Parathyroid adenoma (tissue), 2 donors: ENCODE measurements around the gene ARHGAP44.

ENCODE experiments used
- H2AFZ ChIP-seq: fragments of 300-600 bp; sonication (generic); one replicate; pipeline ENCODE4 v1.7.0; 2017; ENCODE audit warnings: antibody characterized with exemption, mild to moderate bottlenecking
- H3K27ac ChIP-seq: fragments of 300-600 bp; sonication (generic); one replicate; pipeline ENCODE4 v1.7.0; 2017
- H3K27me3 ChIP-seq: fragments of 300-600 bp; sonication (generic); one replicate; pipeline ENCODE4 v1.7.0; 2017; ENCODE audit warnings: low read length; ENCODE audit not compliant: control insufficient read depth, insufficient read depth
- H3K36me3 ChIP-seq: fragments of 300-600 bp; sonication (generic); one replicate; pipeline ENCODE4 v1.7.0; 2017; ENCODE audit warnings: low read length; ENCODE audit not compliant: control insufficient read depth, insufficient read depth
- H3K4me1 ChIP-seq: fragments of 300-600 bp; sonication (generic); one replicate; pipeline ENCODE4 v1.7.0; 2017; ENCODE audit warnings: control low read depth
- H3K4me2 ChIP-seq: fragments of 300-600 bp; sonication (generic); one replicate; pipeline ENCODE4 v1.7.0; 2017; ENCODE audit warnings: low read length
- H3K4me3 ChIP-seq: fragments of 300-600 bp; sonication (generic); one replicate; pipeline ENCODE4 v1.7.0; 2017; ENCODE audit warnings: low read depth, low read length
- H3K79me2 ChIP-seq: fragments of 300-600 bp; sonication (generic); one replicate; pipeline ENCODE4 v1.7.0; 2017; ENCODE audit warnings: control low read depth
- H3K9ac ChIP-seq: fragments of 300-600 bp; sonication (generic); one replicate; pipeline ENCODE4 v1.7.0; 2017; ENCODE audit warnings: mild to moderate bottlenecking
- H3K9me3 ChIP-seq: fragments of 300-600 bp; sonication (generic); one replicate; pipeline ENCODE4 v1.7.0; 2017; ENCODE audit warnings: low read length; ENCODE audit not compliant: control insufficient read depth
- TF ChIP-seq, protein P1 (sequence below): fragments of 300-600 bp; sonication (generic); IDR thresholded peaks from one replicate; pipeline ENCODE4 v1.7.0; 2017; ENCODE audit warnings: antibody characterized with exemption, mild to moderate bottlenecking
- donor health status: primary hyperparathyroidism.

ARHGAP44 gene

DNA sequence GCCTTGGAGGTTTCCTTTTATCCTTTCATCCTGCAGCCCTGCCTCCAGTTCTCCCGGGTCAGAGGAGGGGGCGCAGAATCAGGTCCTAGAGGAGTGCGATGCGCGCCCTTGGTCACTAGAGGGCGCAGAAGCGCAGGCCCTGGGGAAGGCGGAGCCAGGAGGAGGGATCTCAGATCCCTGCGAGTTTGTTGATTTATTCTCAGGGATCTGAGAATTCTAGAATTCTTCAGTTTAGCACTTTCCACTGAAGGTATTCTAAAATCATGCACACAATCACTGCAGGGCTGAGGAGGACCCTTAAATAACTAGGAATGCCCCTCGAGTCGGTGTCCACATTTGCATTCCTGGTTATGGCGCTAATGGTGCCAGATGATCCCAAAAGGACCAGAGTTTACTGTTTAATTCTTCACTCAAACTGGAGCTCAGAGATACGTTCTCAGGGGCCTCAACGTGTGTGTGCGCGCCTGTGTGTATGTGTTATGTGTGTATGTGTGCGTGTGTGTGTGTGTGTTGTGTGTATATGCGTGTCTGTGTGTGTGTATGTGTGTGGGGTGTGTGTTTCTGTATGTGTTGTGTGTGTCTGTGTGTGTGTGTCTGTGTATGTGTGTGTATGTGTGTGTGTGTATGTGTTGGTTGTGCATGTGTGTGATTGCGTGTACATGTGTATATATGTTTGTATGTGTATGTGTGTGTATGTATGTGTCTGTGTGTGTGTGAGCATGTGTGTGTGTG is 235.4 kb downstream of the ARHGAP44 start:
- no peak overlapping the region for H3K4me2 ChIP-seq
- no peaks in the 10 kb centered on the region for H3K4me1 ChIP-seq
- H2AFZ ChIP-seq: peak overlapping the region; percentile 12
- H3K27ac ChIP-seq: no peak overlapping the region
- H3K79me2 ChIP-seq: no peaks in the 10 kb centered on the region
- no peak overlapping the region for H3K4me3 ChIP-seq
- H3K9me3 ChIP-seq: no peaks in the 10 kb centered on the region
- H3K27me3 ChIP-seq: no peaks in the 10 kb centered on the region
- TF ChIP-seq, protein P1, sequence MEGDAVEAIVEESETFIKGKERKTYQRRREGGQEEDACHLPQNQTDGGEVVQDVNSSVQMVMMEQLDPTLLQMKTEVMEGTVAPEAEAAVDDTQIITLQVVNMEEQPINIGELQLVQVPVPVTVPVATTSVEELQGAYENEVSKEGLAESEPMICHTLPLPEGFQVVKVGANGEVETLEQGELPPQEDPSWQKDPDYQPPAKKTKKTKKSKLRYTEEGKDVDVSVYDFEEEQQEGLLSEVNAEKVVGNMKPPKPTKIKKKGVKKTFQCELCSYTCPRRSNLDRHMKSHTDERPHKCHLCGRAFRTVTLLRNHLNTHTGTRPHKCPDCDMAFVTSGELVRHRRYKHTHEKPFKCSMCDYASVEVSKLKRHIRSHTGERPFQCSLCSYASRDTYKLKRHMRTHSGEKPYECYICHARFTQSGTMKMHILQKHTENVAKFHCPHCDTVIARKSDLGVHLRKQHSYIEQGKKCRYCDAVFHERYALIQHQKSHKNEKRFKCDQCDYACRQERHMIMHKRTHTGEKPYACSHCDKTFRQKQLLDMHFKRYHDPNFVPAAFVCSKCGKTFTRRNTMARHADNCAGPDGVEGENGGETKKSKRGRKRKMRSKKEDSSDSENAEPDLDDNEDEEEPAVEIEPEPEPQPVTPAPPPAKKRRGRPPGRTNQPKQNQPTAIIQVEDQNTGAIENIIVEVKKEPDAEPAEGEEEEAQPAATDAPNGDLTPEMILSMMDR: peak; percentile 88
- H3K9ac ChIP-seq: no peak overlapping the region
- no peaks in the 10 kb centered on the region for H3K36me3 ChIP-seq

DNA sequence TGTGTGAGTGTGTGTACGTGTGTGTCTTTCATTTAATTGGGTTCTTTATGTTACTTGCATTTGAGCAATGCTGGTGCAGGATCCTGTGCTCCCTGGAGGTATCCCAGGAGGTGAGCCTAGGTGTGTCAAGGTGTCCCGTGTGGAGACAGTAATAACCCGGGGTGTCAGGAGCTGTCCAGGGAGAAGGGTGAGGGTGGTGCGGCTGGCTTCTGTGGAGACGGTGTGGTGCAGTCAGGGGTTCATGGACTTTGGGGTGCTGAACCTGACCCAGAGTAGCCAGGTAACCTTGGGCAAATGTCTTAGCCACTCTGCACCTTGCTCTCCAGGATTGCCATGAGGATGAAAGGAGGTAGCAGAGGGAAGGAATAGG is 235.9 kb downstream of the ARHGAP44 start:
- TF ChIP-seq, protein P1: no peak
- Histone ChIP-seq H3K27me3 (no peaks in the 10 kb centered on the region), H3K9ac (no peak overlapping the region), H3K27ac (no peak overlapping the region), H3K4me2 (no peak overlapping the region), H3K9me3 (no peaks in the 10 kb centered on the region), H3K4me3 (no peak overlapping the region), H3K79me2 (no peaks in the 10 kb centered on the region), H2AFZ (no peak overlapping the region), H3K4me1 (no peaks in the 10 kb centered on the region), H3K36me3 (no peaks in the 10 kb centered on the region)

DNA sequence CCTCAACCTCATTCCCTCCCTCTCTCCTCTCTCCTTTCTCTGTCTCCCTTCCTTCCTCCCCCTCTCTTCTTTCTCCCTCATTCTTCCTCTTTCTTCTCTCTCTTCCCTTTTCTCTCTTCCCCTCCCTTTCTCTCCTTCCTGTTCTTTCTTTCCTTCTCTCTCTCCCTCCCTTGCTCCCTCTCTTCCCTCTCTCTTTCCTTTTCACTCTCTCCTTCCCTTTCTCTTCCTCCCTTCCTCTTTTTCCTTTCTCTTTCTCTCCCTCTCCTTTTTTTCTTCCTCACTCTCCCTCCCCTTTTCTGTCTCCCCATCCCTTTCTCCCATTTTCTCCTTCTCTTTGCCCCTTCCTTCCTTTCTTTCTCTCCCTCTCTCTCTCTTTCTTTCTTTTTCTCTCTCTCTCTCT is 236.4 kb downstream of the ARHGAP44 start:
- Histone ChIP-seq H3K4me1 (no peaks in the 10 kb centered on the region), H3K4me2 (no peak overlapping the region), H3K36me3 (no peaks in the 10 kb centered on the region), H2AFZ (no peak overlapping the region), H3K9me3 (no peaks in the 10 kb centered on the region), H3K4me3 (no peak overlapping the region), H3K79me2 (no peaks in the 10 kb centered on the region), H3K27ac (no peak overlapping the region), H3K9ac (no peak overlapping the region), H3K27me3 (no peaks in the 10 kb centered on the region)
- TF ChIP-seq, protein P1: no peak

DNA sequence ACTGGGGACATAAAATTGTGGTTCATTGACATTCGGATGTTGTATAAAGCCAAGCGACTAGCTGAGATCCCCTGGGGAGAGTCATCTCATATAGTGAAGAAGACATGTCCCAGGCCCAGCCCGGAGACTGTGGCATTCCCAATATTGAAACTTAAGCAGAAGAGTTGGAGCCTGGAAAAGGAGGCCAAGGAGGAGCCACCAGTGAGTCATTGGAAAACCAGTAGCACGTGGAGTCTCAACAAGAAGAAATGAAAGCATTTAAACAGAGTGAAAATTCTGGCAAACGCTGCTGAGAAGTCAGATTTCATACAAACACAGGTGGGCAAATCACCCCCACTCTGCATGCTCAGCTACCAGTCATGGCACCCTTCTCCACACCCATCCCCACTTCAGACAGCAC is 237.9 kb downstream of the ARHGAP44 start:
- H3K4me1 ChIP-seq: no peaks in the 10 kb centered on the region

More for the DNA sequence above, 237.9 kb downstream of the ARHGAP44 start:
- H3K4me3 ChIP-seq: no peak overlapping the region
- H3K9me3 ChIP-seq: no peaks in the 10 kb centered on the region
- TF ChIP-seq, protein P1: no peak
- no peak overlapping the region for H3K4me2 ChIP-seq
- no peak overlapping the region for H3K27ac ChIP-seq
- no peak overlapping the region for H2AFZ ChIP-seq
- no peaks in the 10 kb centered on the region for H3K27me3 ChIP-seq
- no peaks in the 10 kb centered on the region for H3K79me2 ChIP-seq
- no peak overlapping the region for H3K9ac ChIP-seq
- no peaks in the 10 kb centered on the region for H3K36me3 ChIP-seq
